Skeletal muscle cell (primary cell): Measurements from ENCODE around the gene ABLIM2.

Experiments
- DNase-seq: peaks from one replicate; pipeline ENCODE4 v3.0.0-alpha.2; 2010; ENCODE audit warnings: low read depth
- H3K4me3 ChIP-seq: 2 replicates; pipeline ENCODE4 v1.5.1; 2011; ENCODE audit warnings: low read depth, mild to moderate bottlenecking, control low read depth, low read length, moderate library complexity

Gene ABLIM2

GRCh38 chr4:8097141-8097541 is 61.5 kb downstream of the ABLIM2 start:
- no peak overlapping the region for H3K4me3 ChIP-seq
- DNase-seq: no peak

- no peak for DNase-seq
- H3K4me3 ChIP-seq: no peak overlapping the region
These were observed 61.9 kb downstream of the ABLIM2 start for GRCh38 chr4:8096690-8097061.

- H3K4me3 ChIP-seq: no peak overlapping the region
- no peak for DNase-seq
These were observed 62.5 kb downstream of the ABLIM2 start for GRCh38 chr4:8095956-8096689.

GRCh38 chr4:8093587-8094274 is 64.9 kb downstream of the ABLIM2 start:
- no peak for DNase-seq

GRCh38 chr4:8092282-8092681 is 66.3 kb downstream of the ABLIM2 start:
- no peak for DNase-seq
- H3K4me3 ChIP-seq: no peak overlapping the region

More at GRCh38 chr4:8093587-8094274, 64.9 kb downstream of the ABLIM2 start:
- H3K4me3 ChIP-seq: no peak overlapping the region

GRCh38 chr4:8090744-8091301 is 67.8 kb downstream of the ABLIM2 start:
- no peak overlapping the region for H3K4me3 ChIP-seq
- no peak for DNase-seq

GRCh38 chr4:8090312-8090711 is 68.3 kb downstream of the ABLIM2 start:
- DNase-seq: no peak

GRCh38 chr4:8089862-8090261 is 68.8 kb downstream of the ABLIM2 start:
- DNase-seq: no peak
- H3K4me3 ChIP-seq: no peak overlapping the region

More at GRCh38 chr4:8090312-8090711, 68.3 kb downstream of the ABLIM2 start:
- H3K4me3 ChIP-seq: no peak overlapping the region

GRCh38 chr4:8088966-8089491 is 69.6 kb downstream of the ABLIM2 start:
- no peak for DNase-seq
- H3K4me3 ChIP-seq: no peak overlapping the region

- H3K4me3 ChIP-seq: no peak overlapping the region
These were observed 70.6 kb downstream of the ABLIM2 start for GRCh38 chr4:8087921-8088495.

GRCh38 chr4:8086783-8087445 is 71.7 kb downstream of the ABLIM2 start:
- DNase-seq: no peak

More at GRCh38 chr4:8087921-8088495, 70.6 kb downstream of the ABLIM2 start:
- no peak for DNase-seq

GRCh38 chr4:8085491-8086117 is 73.0 kb downstream of the ABLIM2 start:
- no peak for DNase-seq
- H3K4me3 ChIP-seq: no peak overlapping the region

More at GRCh38 chr4:8086783-8087445, 71.7 kb downstream of the ABLIM2 start:
- no peak overlapping the region for H3K4me3 ChIP-seq

- no peak overlapping the region for H3K4me3 ChIP-seq
- DNase-seq: no peak
These were observed 73.7 kb downstream of the ABLIM2 start for GRCh38 chr4:8084712-8085490.

- DNase-seq: no peak
- H3K4me3 ChIP-seq: no peak overlapping the region
These were observed 74.5 kb downstream of the ABLIM2 start for GRCh38 chr4:8084031-8084660.

- DNase-seq: no peak
- H3K4me3 ChIP-seq: no peak overlapping the region
These were observed 75.4 kb downstream of the ABLIM2 start for GRCh38 chr4:8083086-8083825.

GRCh38 chr4:8082517-8083055 is 76.0 kb downstream of the ABLIM2 start:
- H3K4me3 ChIP-seq: no peak overlapping the region
- no peak for DNase-seq
